H9 (cell line): ENCODE results near the gene RPL9. TPM values are rescaled to one million over a fixed set of nuclear protein-coding genes. Genes with fewer than 3 reads are reported as not detected.

Experiments
- DNase-seq: peaks from one replicate; pipeline ENCODE4 v3.0.0-alpha.2; 2017
- H2AFZ ChIP-seq: one replicate; pipeline ENCODE4 v1.6.1; 2013; ENCODE audit warnings: mild to moderate bottlenecking, low read length, control low read depth, moderate library complexity
- H2AK5ac ChIP-seq: 2 replicates; pipeline ENCODE4 v1.6.1; 2013; ENCODE audit warnings: low read length, control low read depth, mixed read lengths; ENCODE audit not compliant: insufficient read length
- H2BK120ac ChIP-seq: one replicate; pipeline ENCODE4 v1.6.1; 2013; ENCODE audit warnings: low read depth, mild to moderate bottlenecking, low read length, control low read depth, inconsistent platforms; ENCODE audit not compliant: poor library complexity, severe bottlenecking
- H2BK12ac ChIP-seq: 2 replicates; pipeline ENCODE4 v1.6.1; 2013; ENCODE audit warnings: low read length, control low read depth, mixed read lengths, low read depth; ENCODE audit not compliant: insufficient read length
- H2BK15ac ChIP-seq: 2 replicates; pipeline ENCODE4 v1.6.1; 2013; ENCODE audit warnings: low read depth, low read length, control low read depth
- H2BK20ac ChIP-seq: one replicate; pipeline ENCODE4 v1.6.1; 2013; ENCODE audit warnings: low read depth, mild to moderate bottlenecking, low read length, control low read depth, inconsistent platforms; ENCODE audit not compliant: poor library complexity, severe bottlenecking
- H2BK5ac ChIP-seq: 2 replicates; pipeline ENCODE4 v1.6.1; 2013; ENCODE audit warnings: low read length, control low read depth, mixed read lengths; ENCODE audit not compliant: insufficient read length
- H3K14ac ChIP-seq: 2 replicates; pipeline ENCODE4 v1.6.1; 2013; ENCODE audit warnings: low read length, control low read depth; ENCODE audit not compliant: insufficient read depth
- H3K18ac ChIP-seq: 2 replicates; pipeline ENCODE4 v1.6.1; 2013; ENCODE audit warnings: low read depth, mild to moderate bottlenecking, mixed read lengths, low read length, control low read depth; ENCODE audit not compliant: insufficient read length
- H3K23ac ChIP-seq: 2 replicates; pipeline ENCODE4 v1.6.1; 2013; ENCODE audit warnings: low read length, control low read depth, mixed read lengths, low read depth; ENCODE audit not compliant: insufficient read length
- H3K23me2 ChIP-seq: 2 replicates; pipeline ENCODE4 v1.6.1; 2013; ENCODE audit warnings: low read depth, mild to moderate bottlenecking, mixed read lengths, low read length, control low read depth; ENCODE audit not compliant: insufficient read length, poor library complexity, severe bottlenecking
- H3K27ac ChIP-seq: 2 replicates; pipeline ENCODE4 v1.5.1; 2013; ENCODE audit warnings: low read length, control low read depth, mixed read lengths, low read depth; ENCODE audit not compliant: insufficient read length
- H3K27me3 ChIP-seq: 2 replicates; pipeline ENCODE4 v1.6.1; 2013; ENCODE audit warnings: low read length, control low read depth, inconsistent platforms; ENCODE audit not compliant: insufficient read depth
- H3K4ac ChIP-seq: 2 replicates; pipeline ENCODE4 v1.6.1; 2013; ENCODE audit warnings: low read depth, mild to moderate bottlenecking, control low read depth, inconsistent platforms, low read length, moderate library complexity
- H3K4me1 ChIP-seq: 2 replicates; pipeline ENCODE4 v1.6.1; 2013; ENCODE audit warnings: low read length, control low read depth, inconsistent platforms; ENCODE audit not compliant: insufficient read depth
- H3K4me2 ChIP-seq: 2 replicates; pipeline ENCODE4 v1.6.1; 2013; ENCODE audit warnings: low read length, control low read depth, mixed read lengths; ENCODE audit not compliant: insufficient read length, insufficient read depth
- H3K56ac ChIP-seq: 2 replicates; pipeline ENCODE4 v1.6.1; 2013; ENCODE audit warnings: low read depth, mild to moderate bottlenecking, mixed read lengths, low read length, control low read depth; ENCODE audit not compliant: insufficient read length
- H3K79me1 ChIP-seq: 2 replicates; pipeline ENCODE4 v1.6.1; 2013; ENCODE audit warnings: low read depth, mild to moderate bottlenecking, moderate library complexity, low read length, control low read depth, inconsistent platforms; ENCODE audit not compliant: insufficient read depth, poor library complexity, severe bottlenecking
- H3K79me2 ChIP-seq: 2 replicates; pipeline ENCODE4 v1.6.1; 2013; ENCODE audit warnings: low read length, control low read depth, inconsistent platforms; ENCODE audit not compliant: insufficient read depth
- H3K9ac ChIP-seq: 2 replicates; pipeline ENCODE4 v1.6.1; 2013; ENCODE audit warnings: low read length, control low read depth, mixed read lengths; ENCODE audit not compliant: insufficient read length; ENCODE audit errors: extremely low read depth
- H3K9me3 ChIP-seq: one replicate; pipeline ENCODE4 v1.6.1; 2013; ENCODE audit warnings: low read depth, low read length, inconsistent platforms; ENCODE audit not compliant: control insufficient read depth
- H3T11ph ChIP-seq: one replicate; pipeline ENCODE4 v1.6.1; 2013; ENCODE audit warnings: mild to moderate bottlenecking, low read length, control low read depth, inconsistent platforms
- H4K20me1 ChIP-seq: one replicate; pipeline ENCODE4 v1.6.1; 2013; ENCODE audit not compliant: control insufficient read depth, insufficient read length, insufficient read depth
- H4K5ac ChIP-seq: 2 replicates; pipeline ENCODE4 v1.6.1; 2013; ENCODE audit warnings: low read depth, mild to moderate bottlenecking, mixed read lengths, low read length, control low read depth; ENCODE audit not compliant: insufficient read length
- H4K8ac ChIP-seq: replicated peaks from 2 replicates; pipeline ENCODE4 v1.6.1; 2013; ENCODE audit warnings: low read length, control low read depth, mixed read lengths, low read depth; ENCODE audit not compliant: insufficient read length
- H4K91ac ChIP-seq: 2 replicates; pipeline ENCODE4 v1.6.1; 2013; ENCODE audit warnings: low read depth, mild to moderate bottlenecking, moderate library complexity, mixed read lengths, low read length, control low read depth; ENCODE audit not compliant: insufficient read length
- H3K27ac Mint-ChIP-seq, 3 experiments: 2 replicates in 2 of 3; 3 replicates in 1 of 3; pipeline ENCODE4 v1.8.0; 2020 to 2021; ENCODE audit warnings: mixed read lengths in 3 of 3, mild to moderate bottlenecking in 1 of 3, moderate library complexity in 1 of 3
- H3K27me3 Mint-ChIP-seq: 2 replicates; pipeline ENCODE4 v1.8.0; 2021; ENCODE audit warnings: low read depth, mild to moderate bottlenecking, moderate library complexity, mixed read lengths
- H3K36me3 Mint-ChIP-seq, 3 experiments: 2 replicates in 2 of 3; 3 replicates in 1 of 3; pipeline ENCODE4 v1.8.0; 2020 to 2021; ENCODE audit warnings: low read depth in 3 of 3, mixed read lengths in 3 of 3; ENCODE audit not compliant: insufficient read depth in 1 of 3
- H3K4me1 Mint-ChIP-seq, 2 experiments: 2 replicates each; pipeline ENCODE4 v1.8.0; 2020; ENCODE audit warnings: mixed read lengths in 2 of 2
- H3K4me3 Mint-ChIP-seq, 2 experiments: 2 replicates in 1 of 2; 3 replicates in 1 of 2; pipeline ENCODE4 v1.8.0; 2020 to 2021; ENCODE audit warnings: mild to moderate bottlenecking in 2 of 2, mixed read lengths in 2 of 2, moderate library complexity in 1 of 2
- H3K9me3 Mint-ChIP-seq, 2 experiments: 2 replicates in 1 of 2; 3 replicates in 1 of 2; pipeline ENCODE4 v1.8.0; 2020; ENCODE audit warnings: mild to moderate bottlenecking in 2 of 2, mixed read lengths in 2 of 2, moderate library complexity in 1 of 2
- CTCF ChIP-seq: fragments of 200-600 bp; sonication (generic); conservative IDR thresholded peaks from 3 replicates; pipeline ENCODE4 v1.8.0; 2021; ENCODE audit warnings: antibody characterized with exemption, mild to moderate bottlenecking
- WGBS: extraction: QIAGEN DNeasy Blood & Tissue Kit; methylation state at CpG from one replicate; pipeline ENCODE4 v1.1.7; 2013; ENCODE audit warnings: missing lambda C conversion rate, low lambda C conversion rate, mixed read lengths; ENCODE audit not compliant: insufficient read length; ENCODE audit errors: extremely low coverage; 5-methylcytosine and 5-hydroxymethylcytosine counted together
- total RNA-seq: library from RNA; stranded (reverse); gene quantifications from 2 replicates; pipeline ENCODE4 v1.2.1, GENCODE V29; 2021

The RPL9 gene
- total RNA-seq, 1 experiment from 2014 or later, result 1,888 TPM

DNA sequence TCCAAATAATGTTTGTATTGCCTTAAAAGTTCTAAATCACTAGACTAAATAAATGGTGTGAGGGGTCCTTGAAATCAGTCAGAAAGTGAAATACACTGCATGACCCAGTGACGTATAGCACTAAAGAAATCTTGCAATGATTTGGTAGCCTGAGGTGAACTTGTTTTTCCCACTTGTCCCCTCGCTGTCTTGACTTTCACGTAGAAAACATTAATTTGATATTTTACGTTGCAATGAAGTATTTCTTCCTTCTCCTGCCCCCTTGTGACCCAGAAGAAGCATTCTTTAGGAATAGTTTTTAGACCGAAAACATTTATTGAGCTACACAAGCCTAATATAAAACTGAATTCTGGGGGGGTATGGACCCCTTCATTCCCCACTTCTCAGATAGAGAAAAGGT lies 48.3 kb downstream of the RPL9 start:
- H3K27ac Mint-ChIP-seq, result no peak overlapping the region
- no peak overlapping the region for H4K5ac ChIP-seq
- H3K4me3 Mint-ChIP-seq, result no peak overlapping the region
- no peaks in the 10 kb centered on the region for H4K20me1 ChIP-seq
- H3K18ac ChIP-seq, result no peak overlapping the region
- H2BK15ac ChIP-seq, result no peak overlapping the region
- no peaks in the 10 kb centered on the region for H3K79me1 ChIP-seq
- no peaks in the 10 kb centered on the region for H3K23me2 ChIP-seq
- H3K4ac ChIP-seq, result no peak overlapping the region
- no peak for DNase-seq
- no peak overlapping the region for H3T11ph ChIP-seq
- H2AK5ac ChIP-seq, result no peak overlapping the region
- H3K27me3 ChIP-seq, result no peaks in the 10 kb centered on the region
- no peaks in the 10 kb centered on the region for H3K9me3 ChIP-seq
- no peak overlapping the region for H2BK120ac ChIP-seq
- no CpG with 5 or more reads among the region's 5 CpGs for WGBS
- H3K36me3 Mint-ChIP-seq, result no peaks in the 10 kb centered on the region
- H3K27me3 Mint-ChIP-seq, result no peaks in the 10 kb centered on the region
- no peak overlapping the region for H4K8ac ChIP-seq
- H4K91ac ChIP-seq, result no peak overlapping the region
- no peak overlapping the region for H3K9ac ChIP-seq
- no peak overlapping the region for H3K23ac ChIP-seq
- no peaks in the 10 kb centered on the region for H3K79me2 ChIP-seq
- no peak overlapping the region for H3K56ac ChIP-seq
- H2AFZ ChIP-seq, result no peak overlapping the region
- no peak overlapping the region for H2BK5ac ChIP-seq
- H3K27ac ChIP-seq, result no peak overlapping the region
- H3K4me1 ChIP-seq, result no peaks in the 10 kb centered on the region
- H3K4me2 ChIP-seq, result no peak overlapping the region
- H3K14ac ChIP-seq, result no peak overlapping the region
- TF ChIP-seq CTCF, result no peak; the same call in 2 of the 3 replicates
- H3K4me1 Mint-ChIP-seq, result no peaks in the 10 kb centered on the region
- H2BK12ac ChIP-seq, result no peak overlapping the region
- no peak overlapping the region for H2BK20ac ChIP-seq
- no peaks in the 10 kb centered on the region for H3K9me3 Mint-ChIP-seq
